Naive thymus-derived CD4-positive, alpha-beta T cell (primary cell): ENCODE results near the gene SCN3A. TPM values are rescaled to one million over a fixed set of nuclear protein-coding genes. Genes with fewer than 3 reads are reported as not detected.

Experiments used
- ATAC-seq: fragments of 150-1000 bp; cut with Tn5 transposase; 2 replicates; pipeline ENCODE4 v1.10.0; 2021; ENCODE audit warnings: mild to moderate bottlenecking, moderate library complexity
- CTCF ChIA-PET: fragments of 350-600 bp; sonication (Branson Sonifier 250); formaldehyde crosslinking; loops from one replicate; lab custom pipeline; 2021; ENCODE audit warnings: antibody characterized with exemption; lab: Charles Lee
- POLR2A ChIA-PET: fragments of 350-600 bp; sonication (Branson Sonifier 250); formaldehyde crosslinking; loops from one replicate; lab custom pipeline; 2021; ENCODE audit warnings: antibody characterized with exemption, inconsistent platforms; lab: Charles Lee
- DNase-seq, 9 donors: peaks; one replicate each; pipeline versions ENCODE4 v3.0.0 to v3.0.0-alpha.2; 2020 to 2022; ENCODE audit warnings: mixed read lengths in 1 of 9
- H3K27ac ChIP-seq: one replicate; pipeline ENCODE4 v1.7.0; 2013; ENCODE audit warnings: mild to moderate bottlenecking, low read depth, low read length, moderate library complexity
- H3K27me3 ChIP-seq, 2 donors: one replicate each; pipeline ENCODE4 v1.7.0; 2013; ENCODE audit warnings: low read length in 2 of 2, mild to moderate bottlenecking in 2 of 2, moderate library complexity in 2 of 2; ENCODE audit not compliant: control insufficient read depth in 2 of 2, insufficient read depth in 2 of 2
- H3K36me3 ChIP-seq, 3 experiments: 1 replicate in 2 of 3; 2 replicates in 1 of 3; pipeline ENCODE4 v1.7.0; 2013; ENCODE audit warnings: low read length in 3 of 3, mild to moderate bottlenecking in 3 of 3, moderate library complexity in 1 of 3; ENCODE audit not compliant: insufficient read depth in 3 of 3, control insufficient read depth in 2 of 3
- H3K4me1 ChIP-seq, 2 donors: one replicate each; pipeline ENCODE4 v1.7.0; 2013; ENCODE audit warnings: low read length in 2 of 2, mild to moderate bottlenecking in 2 of 2, moderate library complexity in 1 of 2; ENCODE audit not compliant: control insufficient read depth in 2 of 2, insufficient read depth in 2 of 2
- H3K4me3 ChIP-seq: 2 replicates; pipeline ENCODE4 v1.7.0; 2013; ENCODE audit warnings: mild to moderate bottlenecking, low read length
- H3K9me3 ChIP-seq, 3 experiments: 1 replicate in 2 of 3; 2 replicates in 1 of 3; pipeline ENCODE4 v1.7.0; 2013; ENCODE audit warnings: low read length in 3 of 3; ENCODE audit not compliant: control insufficient read depth in 2 of 3
- H3K27ac Mint-ChIP-seq, 9 donors: one replicate each; pipeline ENCODE4 v1.8.0; 2020 to 2022; ENCODE audit warnings: mixed read lengths in 9 of 9, mild to moderate bottlenecking in 8 of 9, moderate library complexity in 5 of 9, inconsistent platforms in 2 of 9
- H3K27me3 Mint-ChIP-seq, 5 donors: one replicate each; pipeline ENCODE4 v1.8.0; 2021 to 2022; ENCODE audit warnings: mixed read lengths in 5 of 5, mild to moderate bottlenecking in 1 of 5
- H3K36me3 Mint-ChIP-seq, 5 donors: one replicate each; pipeline ENCODE4 v1.8.0; 2020 to 2022; ENCODE audit warnings: mixed read lengths in 5 of 5, mild to moderate bottlenecking in 3 of 5, inconsistent platforms in 1 of 5
- H3K4me1 Mint-ChIP-seq, 7 donors: one replicate each; pipeline ENCODE4 v1.8.0; 2020 to 2022; ENCODE audit warnings: mixed read lengths in 7 of 7, mild to moderate bottlenecking in 3 of 7, inconsistent platforms in 1 of 7
- H3K4me3 Mint-ChIP-seq, 10 donors: one replicate each; pipeline ENCODE4 v1.8.0; 2020 to 2022; ENCODE audit warnings: mild to moderate bottlenecking in 10 of 10, mixed read lengths in 10 of 10, moderate library complexity in 6 of 10, inconsistent platforms in 2 of 10
- H3K9me3 Mint-ChIP-seq, 11 donors: one replicate each; pipeline ENCODE4 v1.8.0; 2020 to 2022; ENCODE audit warnings: mixed read lengths in 11 of 11, mild to moderate bottlenecking in 4 of 11, inconsistent platforms in 1 of 11, moderate library complexity in 1 of 11
- intact Hi-C, 2 donors: fragments of 100-400 bp; cut with micrococcal nuclease; formaldehyde crosslinking; loops; one replicate each; pipeline ENCODE4 v1.15.1; 2023
- polyA plus RNA-seq, 2 donors: library from polyadenylated mRNA; unstranded; fragments of 300-500 nt; fragmentation: Illumina TruSeq; gene quantifications; one replicate each; pipeline ENCODE4 v1.2.3, GENCODE V29; 2021
- total RNA-seq, 6 experiments: library from RNA in 5 of 6; stranded (reverse) in 5 of 6; gene quantifications; 1 replicate in 5 of 6; 2 replicates in 1 of 6; pipeline ENCODE4 v1.2.3 and lab custom pipeline; 2021 to 2026

The SCN3A gene
- total and polyA plus RNA-seq, 7 experiments from 2014 or later = 0.02 to 0.64 (median 0.14) TPM; not detected in 3

DNA sequence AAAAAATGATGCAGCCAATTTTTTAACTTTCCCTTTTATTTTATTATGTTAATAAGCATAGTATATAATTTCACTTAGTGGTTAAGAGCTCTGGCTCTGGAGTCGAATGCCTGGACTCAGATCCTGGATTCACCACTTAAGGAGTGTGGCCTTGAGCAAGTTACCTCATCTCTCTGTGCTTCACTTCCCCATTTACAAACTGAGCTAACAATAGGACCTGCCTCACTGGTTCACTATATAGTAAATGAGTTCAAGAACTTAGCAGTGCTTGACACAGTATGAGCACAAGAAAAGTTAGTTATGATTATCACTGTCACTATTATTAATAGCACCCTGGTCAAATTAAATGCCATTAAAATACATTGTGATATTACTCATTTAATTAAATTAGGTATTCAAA lies 30.6 kb downstream of the SCN3A start:
- H3K36me3 ChIP-seq = no peaks in the 10 kb centered on the region
- no peaks in the 10 kb centered on the region for H3K4me1 ChIP-seq
- no peak for DNase-seq
- Mint-ChIP-seq H3K9me3 (peaks cover 0 to 1% (median 0%) of the 10 kb centered on the region in 11 donors), H3K27ac (no peak overlapping the region), H3K27me3 (no peaks in the 10 kb centered on the region), H3K36me3 (no peaks in the 10 kb centered on the region), H3K4me1 (no peaks in the 10 kb centered on the region), H3K4me3 (no peak overlapping the region)
- no peaks in the 10 kb centered on the region for H3K9me3 ChIP-seq
- H3K27ac ChIP-seq = no peak overlapping the region
- POLR2A ChIA-PET = no interaction called here
- ATAC-seq = no peak
- intact Hi-C loops = no loop called here
- no peak overlapping the region for H3K4me3 ChIP-seq
- no peaks in the 10 kb centered on the region for H3K27me3 ChIP-seq
- CTCF ChIA-PET = interaction anchor here (0.6 kb wide), 1 partner anchor 98 kb away, joined by 3 read pairs; no protein-coding TSS in a partner anchor

DNA sequence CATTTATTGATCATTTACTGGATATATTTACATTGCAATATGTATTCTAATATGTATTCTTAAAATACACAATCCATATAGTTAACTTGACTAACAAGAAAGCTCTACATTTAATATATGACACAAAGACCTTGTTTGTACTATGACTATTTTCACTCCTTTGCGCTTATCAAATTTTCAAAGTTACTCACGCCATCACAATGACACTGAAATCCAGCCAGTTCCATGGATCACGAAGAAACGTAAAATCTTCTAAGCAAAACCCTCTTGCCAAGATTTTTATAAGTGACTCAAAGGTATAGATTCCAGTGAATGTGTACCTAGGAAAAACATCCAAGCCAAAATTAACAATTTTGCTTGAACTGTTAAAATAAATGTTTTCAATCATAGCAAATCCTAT lies 39.6 kb downstream of the SCN3A start:
- intact Hi-C loops = no loop called here
- CTCF ChIA-PET = no interaction called here

DNA sequence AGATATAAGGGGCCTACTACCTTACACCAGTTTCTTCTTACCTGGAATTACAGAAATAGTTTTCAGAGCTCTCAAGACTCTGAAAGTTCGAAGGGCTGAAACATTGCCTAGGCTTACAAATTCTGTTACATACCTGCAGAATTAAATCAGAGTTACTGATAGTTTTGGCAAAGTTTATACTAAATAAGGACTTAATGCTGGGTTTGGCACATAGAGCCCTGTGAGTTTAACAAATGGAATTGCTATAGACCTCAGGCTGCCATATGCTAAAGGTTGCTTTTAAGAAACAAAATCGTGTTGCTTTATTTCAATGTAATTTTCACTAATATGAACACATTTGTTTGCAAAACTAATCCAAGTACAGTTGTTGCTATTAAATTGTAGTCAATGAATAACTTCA lies 40.1 kb downstream of the SCN3A start:
- intact Hi-C loops = no loop called here
- Mint-ChIP-seq H3K4me3 (no peak overlapping the region), H3K9me3 (peaks cover 0 to 2% (median 0%) of the 10 kb centered on the region in 11 donors), H3K36me3 (no peaks in the 10 kb centered on the region), H3K27ac (no peak overlapping the region), H3K4me1 (no peaks in the 10 kb centered on the region), H3K27me3 (no peaks in the 10 kb centered on the region)
- no peak overlapping the region for H3K4me3 ChIP-seq
- no peak for ATAC-seq
- CTCF ChIA-PET = no interaction called here
- H3K4me1 ChIP-seq = no peaks in the 10 kb centered on the region
- no peak overlapping the region for H3K27ac ChIP-seq
- POLR2A ChIA-PET = no interaction called here
- H3K36me3 ChIP-seq = no peaks in the 10 kb centered on the region
- no peaks in the 10 kb centered on the region for H3K27me3 ChIP-seq
- DNase-seq = no peak
- H3K9me3 ChIP-seq = no peaks in the 10 kb centered on the region

More for the DNA sequence above, 39.6 kb downstream of the SCN3A start:
- H3K27ac ChIP-seq = no peak overlapping the region
- no peaks in the 10 kb centered on the region for H3K27me3 ChIP-seq
- Mint-ChIP-seq H3K27me3 (no peaks in the 10 kb centered on the region), H3K9me3 (peaks cover 0 to 2% (median 0%) of the 10 kb centered on the region in 11 donors), H3K4me3 (no peak overlapping the region), H3K36me3 (no peaks in the 10 kb centered on the region), H3K4me1 (no peaks in the 10 kb centered on the region), H3K27ac (no peak overlapping the region)
- POLR2A ChIA-PET = no interaction called here
- H3K36me3 ChIP-seq = no peaks in the 10 kb centered on the region
- H3K9me3 ChIP-seq = no peaks in the 10 kb centered on the region
- ATAC-seq = no peak
- no peak for DNase-seq
- no peak overlapping the region for H3K4me3 ChIP-seq
- H3K4me1 ChIP-seq = no peaks in the 10 kb centered on the region

- no peak for DNase-seq
- H3K4me1 ChIP-seq = no peaks in the 10 kb centered on the region
- H3K27ac ChIP-seq = no peak overlapping the region
- Mint-ChIP-seq H3K36me3 (no peaks in the 10 kb centered on the region), H3K27ac (no peak overlapping the region), H3K27me3 (no peaks in the 10 kb centered on the region), H3K4me3 (no peak overlapping the region), H3K9me3 (peaks cover 0 to 3% (median 0%) of the 10 kb centered on the region in 11 donors), H3K4me1 (no peaks in the 10 kb centered on the region)
- H3K4me3 ChIP-seq = no peak overlapping the region
- CTCF ChIA-PET = no interaction called here
- no peaks in the 10 kb centered on the region for H3K27me3 ChIP-seq
- no peaks in the 10 kb centered on the region for H3K36me3 ChIP-seq
- intact Hi-C loops = no loop called here
- ATAC-seq = no peak
- POLR2A ChIA-PET = no interaction called here
- H3K9me3 ChIP-seq = no peaks in the 10 kb centered on the region
These were observed 41.4 kb downstream of the SCN3A start for GRCh38 chr2:165162466-165162865.

- Mint-ChIP-seq H3K27me3 (no peaks in the 10 kb centered on the region), H3K4me1 (no peaks in the 10 kb centered on the region), H3K27ac (no peak overlapping the region), H3K4me3 (no peak overlapping the region), H3K9me3 (peaks cover 0 to 7% (median 0%) of the 10 kb centered on the region in 11 donors), H3K36me3 (no peaks in the 10 kb centered on the region)
- POLR2A ChIA-PET = no interaction called here
- Histone ChIP-seq H3K27ac (no peak overlapping the region), H3K4me1 (no peaks in the 10 kb centered on the region), H3K9me3 (no peaks in the 10 kb centered on the region), H3K36me3 (no peaks in the 10 kb centered on the region), H3K27me3 (no peaks in the 10 kb centered on the region), H3K4me3 (no peak overlapping the region)
- intact Hi-C loops = no loop called here
- CTCF ChIA-PET = no interaction called here
- DNase-seq (no peak), ATAC-seq (no peak)
These were observed 42.3 kb downstream of the SCN3A start for GRCh38 chr2:165161510-165161909.

- H3K9me3 ChIP-seq = no peaks in the 10 kb centered on the region
- Mint-ChIP-seq H3K9me3 (peaks cover 0 to 7% (median 0%) of the 10 kb centered on the region in 11 donors), H3K4me1 (no peaks in the 10 kb centered on the region), H3K4me3 (no peak overlapping the region), H3K27ac (no peak overlapping the region), H3K27me3 (no peaks in the 10 kb centered on the region), H3K36me3 (no peaks in the 10 kb centered on the region)
- POLR2A ChIA-PET = no interaction called here
- no peaks in the 10 kb centered on the region for H3K4me1 ChIP-seq
- CTCF ChIA-PET = no interaction called here
- intact Hi-C loops = no loop called here
- no peaks in the 10 kb centered on the region for H3K36me3 ChIP-seq
- H3K27ac ChIP-seq = no peak overlapping the region
- no peak overlapping the region for H3K4me3 ChIP-seq
- H3K27me3 ChIP-seq = no peaks in the 10 kb centered on the region
- no peak for ATAC-seq
- no peak for DNase-seq
These were observed 46.7 kb downstream of the SCN3A start for GRCh38 chr2:165157160-165157559.

DNA sequence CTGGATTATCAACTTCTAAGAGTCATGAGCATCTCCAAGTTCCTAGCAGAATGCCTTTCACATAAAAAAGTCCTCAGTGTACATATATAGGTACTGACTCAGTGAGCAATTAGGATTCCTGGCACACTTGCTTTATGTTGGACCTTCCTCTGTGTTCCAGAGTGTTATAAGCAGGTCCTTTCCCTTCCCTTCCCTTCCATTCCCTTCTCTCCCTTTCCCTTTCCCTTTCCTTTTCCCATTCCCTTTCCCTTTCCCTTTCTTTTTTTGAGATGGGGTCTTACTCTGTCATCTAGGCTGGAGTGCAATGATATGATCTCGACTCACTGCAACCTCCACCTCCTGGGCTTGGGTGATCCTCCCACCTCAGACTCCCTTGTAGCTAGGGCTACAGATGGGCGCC lies 48.7 kb downstream of the SCN3A start:
- Mint-ChIP-seq H3K36me3 (no peaks in the 10 kb centered on the region), H3K9me3 (peaks cover 0 to 7% (median 0%) of the 10 kb centered on the region in 11 donors), H3K27me3 (peaks cover 0 to 1% (median 0%) of the 10 kb centered on the region in 5 donors), H3K4me1 (no peaks in the 10 kb centered on the region), H3K27ac (no peak overlapping the region), H3K4me3 (no peak overlapping the region)
- DNase-seq = no peak
- ChIA-PET POLR2A (no interaction called here), CTCF (no interaction called here)
- Histone ChIP-seq H3K36me3 (no peaks in the 10 kb centered on the region), H3K27ac (no peak overlapping the region), H3K9me3 (no peaks in the 10 kb centered on the region), H3K27me3 (no peaks in the 10 kb centered on the region), H3K4me3 (no peak overlapping the region), H3K4me1 (no peaks in the 10 kb centered on the region)
- no peak for ATAC-seq
- intact Hi-C loops = no loop called here
